Tongue (tissue), 2 donors: Measurements from ENCODE around the gene MEOX2. TPM values are rescaled to one million over a fixed set of nuclear protein-coding genes. Genes with fewer than 3 reads are reported as not detected.

Experiments used
- DNase-seq: peaks from one replicate; pipeline ENCODE4 v3.0.0-alpha.2; 2015
- total RNA-seq: library from RNA; depleted of rRNA; stranded (reverse); fragments of >200 nt; gene quantifications from one replicate; pipeline ENCODE4 v1.2.3, GENCODE V29; 2014

MEOX2 gene
- total RNA-seq, 1 donor from 2014 or later: 53.2 TPM

- no peak for DNase-seq
These were observed 5.3 kb downstream of the MEOX2 start for GRCh38 chr7:15681186-15681585.

- DNase-seq: no peak
These were observed 6.0 kb downstream of the MEOX2 start for GRCh38 chr7:15680446-15680845.

DNA sequence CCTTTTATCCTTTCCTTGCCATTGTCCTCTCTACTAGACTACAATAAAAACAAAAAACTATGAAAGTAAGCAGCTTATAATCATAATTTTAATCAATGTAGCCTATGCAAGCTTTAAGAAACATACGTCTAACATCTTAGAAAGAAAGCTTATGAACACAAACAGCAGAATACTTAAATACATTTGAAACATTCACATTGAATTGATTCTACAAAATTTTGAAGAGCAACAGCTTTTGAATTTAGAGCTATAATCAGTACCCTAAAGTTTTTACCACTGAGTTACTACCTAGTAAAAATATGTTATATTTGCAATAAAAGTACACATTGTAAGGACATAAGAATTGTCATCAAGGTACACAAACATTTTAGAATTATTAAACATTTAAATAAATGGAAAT, 7.2 kb downstream of the MEOX2 start:
- DNase-seq: no peak

- DNase-seq: no peak
These were observed 7.8 kb downstream of the MEOX2 start for GRCh38 chr7:15678653-15679052.

GRCh38 chr7:15675379-15675778, 11.1 kb downstream of the MEOX2 start:
- DNase-seq: no peak

DNA sequence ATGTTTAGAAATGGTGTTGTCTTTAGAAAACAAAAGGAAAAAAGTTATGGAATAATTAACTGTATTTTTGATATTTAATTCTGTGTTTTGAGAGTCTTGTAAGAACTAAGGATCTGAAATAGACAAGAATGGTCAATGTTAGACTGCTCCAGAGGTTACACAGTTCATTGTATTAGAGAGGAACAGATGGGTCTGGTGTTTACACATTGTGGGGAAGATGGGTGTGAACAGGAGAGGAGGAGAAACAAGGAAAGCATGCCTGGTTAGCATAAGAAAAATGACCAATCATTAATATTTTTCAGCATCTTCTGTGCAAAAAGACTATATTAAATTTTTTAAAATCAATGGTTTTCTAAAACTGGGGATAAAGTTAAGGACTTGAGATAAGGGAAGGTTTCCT, 11.9 kb downstream of the MEOX2 start:
- DNase-seq: no peak

GRCh38 chr7:15669443-15670090, 16.9 kb downstream of the MEOX2 start:
- no peak for DNase-seq

- DNase-seq: no peak
These were observed 18.5 kb downstream of the MEOX2 start for GRCh38 chr7:15667991-15668390.

DNA sequence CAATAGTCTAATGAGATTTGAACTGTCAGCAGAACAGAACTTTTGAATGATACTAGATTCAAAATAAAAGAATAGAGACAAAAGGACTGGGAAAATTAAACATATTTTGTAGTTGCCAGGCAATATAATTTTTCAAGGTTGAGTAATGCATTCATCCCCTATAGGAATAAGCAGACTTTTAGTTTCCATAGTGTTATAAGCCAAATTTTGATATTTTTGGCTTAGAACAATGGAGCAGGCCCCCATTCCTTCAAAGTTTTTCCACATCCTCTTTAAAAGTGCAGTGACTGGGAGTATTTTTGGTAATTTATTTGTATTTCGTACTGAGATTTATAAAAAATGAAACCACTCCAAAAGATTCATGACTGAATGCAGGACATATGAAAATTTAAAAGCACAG, 24.0 kb downstream of the MEOX2 start:
- DNase-seq: peak; percentile 67

GRCh38 chr7:15658247-15658646, 28.2 kb downstream of the MEOX2 start:
- DNase-seq: peak; percentile 28

DNA sequence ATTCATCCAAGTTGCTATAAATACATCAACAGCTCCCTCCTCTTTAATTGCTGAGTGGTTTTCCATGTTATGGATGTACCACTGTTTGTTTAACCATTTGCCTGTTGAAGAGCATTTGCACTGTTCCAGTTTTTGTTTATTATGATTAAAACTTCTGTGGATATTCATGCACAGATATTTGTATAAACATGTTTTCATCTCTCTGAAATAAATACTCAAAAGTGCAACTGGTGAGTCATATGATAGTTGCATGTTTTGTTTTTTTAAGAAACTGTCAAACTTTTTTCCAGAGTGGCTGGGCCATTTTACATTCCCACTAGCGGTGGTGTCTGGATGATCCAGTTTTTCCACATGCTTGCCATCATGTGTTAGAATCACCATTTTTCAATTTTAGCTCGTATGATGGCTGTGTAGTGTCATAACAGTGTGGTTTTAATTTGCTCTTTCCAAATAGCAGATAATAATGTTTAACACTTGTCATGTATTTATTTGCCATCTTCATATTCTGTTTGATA, 33.6 kb downstream of the MEOX2 start:
- no peak for DNase-seq

- DNase-seq: no peak
These were observed 34.8 kb downstream of the MEOX2 start for GRCh38 chr7:15651693-15652092.

- no peak for DNase-seq
These were observed 35.7 kb downstream of the MEOX2 start for GRCh38 chr7:15650787-15651186.

DNA sequence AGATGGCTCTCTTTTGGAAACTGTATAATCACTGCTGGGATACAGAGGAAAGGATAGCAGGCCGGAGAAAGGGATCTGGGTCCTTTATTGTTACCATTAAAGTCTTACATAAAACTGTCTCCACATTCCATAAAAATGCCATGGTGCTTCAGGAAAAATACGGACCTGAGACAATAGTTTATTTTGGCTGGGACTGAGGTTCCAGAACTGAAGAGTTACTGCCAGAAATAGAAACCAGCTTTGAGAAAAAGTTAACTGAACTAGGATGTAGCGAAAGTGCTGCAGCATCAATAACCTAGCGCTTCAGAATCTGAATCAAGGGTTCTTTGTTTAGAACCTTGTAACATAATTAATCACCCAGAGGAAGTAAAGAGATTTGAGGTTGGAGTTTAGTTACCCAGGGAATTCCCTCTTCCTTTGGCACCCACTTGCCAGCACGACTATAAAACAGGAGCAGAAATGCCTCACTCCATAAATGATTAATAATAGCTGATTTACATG, 38.0 kb downstream of the MEOX2 start:
- DNase-seq: no peak

DNA sequence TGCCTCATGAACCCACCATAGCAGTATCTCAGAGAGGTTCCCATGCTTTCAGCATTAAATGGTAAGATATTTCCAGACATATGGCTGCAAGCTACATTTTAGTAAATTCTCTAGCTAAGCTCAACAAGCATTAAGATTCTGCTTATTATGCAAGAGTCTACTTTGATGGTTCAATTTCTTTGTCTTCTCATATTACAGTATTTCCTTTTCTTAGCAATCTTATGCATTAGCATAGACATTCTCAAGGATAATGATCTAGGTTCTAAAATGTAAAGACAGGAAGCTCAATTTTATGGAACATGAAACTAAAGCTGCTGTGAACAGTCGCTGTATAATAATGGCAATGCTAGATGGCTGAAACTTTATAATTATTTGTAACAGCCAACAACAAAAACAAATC, 39.2 kb downstream of the MEOX2 start:
- no peak for DNase-seq

DNA sequence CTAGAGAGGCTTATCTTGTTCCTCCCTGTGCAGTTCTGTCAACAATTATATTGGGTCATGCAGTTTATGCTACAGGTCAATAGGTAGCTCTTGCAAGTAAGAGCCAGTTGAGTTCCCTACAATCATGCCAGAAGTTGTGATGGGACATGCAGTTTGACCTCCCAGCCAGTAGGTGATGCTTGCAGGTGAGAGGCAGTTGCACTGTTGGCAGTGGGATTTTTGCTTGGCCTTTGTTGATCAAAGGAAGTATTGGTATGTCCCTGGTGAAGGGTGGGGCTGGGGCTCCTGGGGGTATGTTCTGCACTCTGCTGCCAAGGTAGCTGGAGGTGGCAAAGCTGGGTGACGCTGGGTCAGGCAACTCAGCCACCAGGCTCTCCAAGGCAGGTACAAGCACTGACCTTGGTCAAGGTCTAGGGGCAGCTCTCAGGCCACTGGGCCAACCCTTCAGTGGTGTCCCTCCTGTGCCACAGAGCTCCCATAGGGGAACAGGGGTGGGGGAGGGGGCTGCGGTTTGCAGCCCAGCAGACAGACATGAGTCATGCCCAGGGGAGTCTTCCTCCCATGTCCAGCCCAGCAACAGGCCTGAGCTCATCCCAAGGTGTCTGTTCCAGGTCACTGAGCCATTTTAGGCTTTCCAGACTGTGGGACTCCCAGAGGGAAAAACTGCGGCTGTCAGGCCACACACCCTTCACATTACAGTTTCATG, 43.3 kb downstream of the MEOX2 start:
- no peak for DNase-seq

GRCh38 chr7:15628876-15629275, 57.6 kb downstream of the MEOX2 start:
- DNase-seq: peak; percentile 16

GRCh38 chr7:15626041-15626440, 60.4 kb downstream of the MEOX2 start:
- no peak for DNase-seq

GRCh38 chr7:15625466-15625865, 61.0 kb downstream of the MEOX2 start:
- no peak for DNase-seq

GRCh38 chr7:15621468-15621867, 65.0 kb downstream of the MEOX2 start:
- DNase-seq: no peak

DNA sequence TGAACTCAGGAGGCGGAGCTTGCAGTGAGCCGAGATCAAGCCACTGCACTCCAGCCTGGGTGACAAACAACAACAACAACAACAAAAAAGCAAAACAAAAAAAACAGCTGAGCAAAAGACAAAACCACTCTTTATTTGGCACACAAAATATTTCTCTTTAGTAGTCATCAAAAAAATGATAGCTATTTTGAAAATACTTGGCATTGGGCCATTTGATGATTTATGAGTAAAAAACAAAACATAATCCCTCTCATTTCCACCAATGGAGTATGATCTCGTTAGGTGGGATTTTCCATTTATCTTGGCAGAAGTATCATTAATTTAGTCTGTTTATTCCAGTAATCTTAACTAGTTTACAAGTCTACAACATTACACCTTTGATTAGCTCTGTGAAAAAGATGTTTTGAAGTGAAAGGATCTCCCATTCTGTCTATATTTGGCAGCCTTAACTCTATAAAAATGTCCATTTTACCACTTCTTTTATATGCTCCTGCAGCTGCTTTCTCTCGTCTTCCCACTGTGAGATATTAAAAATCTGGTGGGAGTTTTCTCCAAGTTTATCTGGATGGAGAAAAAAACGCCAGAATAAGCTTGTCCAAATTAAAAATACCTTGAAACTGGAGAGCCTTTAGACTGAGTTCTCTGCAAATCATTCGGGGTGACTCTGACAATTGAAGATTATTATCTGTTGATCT, 65.8 kb downstream of the MEOX2 start:
- no peak for DNase-seq

DNA sequence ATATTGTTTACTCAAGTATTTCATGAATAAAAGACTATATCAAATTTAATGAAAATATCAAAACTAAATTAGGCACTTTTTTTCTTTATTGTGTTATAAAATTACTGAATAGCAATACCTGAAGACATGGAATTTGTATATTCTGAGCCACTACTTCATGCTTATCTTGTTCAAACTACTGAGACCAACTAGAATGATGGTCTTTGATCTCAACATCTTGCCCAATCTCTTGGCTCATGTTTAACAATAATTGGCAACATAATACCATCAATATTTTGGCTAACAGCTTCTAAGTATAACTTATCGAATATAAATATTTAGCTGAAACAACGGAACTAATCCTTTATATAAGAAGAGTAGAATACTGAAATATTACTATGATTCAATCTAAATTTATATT, 68.2 kb downstream of the MEOX2 start:
- no peak for DNase-seq

DNA sequence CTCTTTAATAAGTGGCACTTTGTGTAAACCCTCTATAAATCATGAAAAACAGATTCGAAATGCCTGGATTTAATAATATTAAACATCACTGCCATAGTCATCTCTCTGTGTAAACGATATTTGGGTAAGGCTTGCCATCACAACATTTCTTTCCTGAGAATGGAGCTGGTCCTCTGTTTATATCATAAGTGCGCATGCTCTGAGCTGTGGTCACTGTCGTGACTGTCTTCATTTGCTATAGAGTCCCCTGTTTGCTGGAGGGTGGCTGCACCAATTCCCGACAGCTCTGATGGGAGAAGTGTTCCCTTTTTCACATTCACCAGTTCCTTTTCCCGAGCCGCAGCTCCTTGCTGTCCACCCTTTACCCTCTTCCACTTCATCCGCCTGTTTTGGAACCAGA, 74.3 kb downstream of the MEOX2 start:
- no peak for DNase-seq
